ENCODE measurements around the gene L3MBTL4.
"Not testable (repeated sequence)": the region's sequence is repeated elsewhere in the genome, so short reads cannot be mapped to it uniquely, and the experiment has no call there.

Gene L3MBTL4
- total RNA-seq: 4.9 to 9.1 reads per million in 2 donors

GRCh38 chr18:6414723-6415417, at the start of gene L3MBTL4:
Gene L3MBTL4 (minus strand): TSS chr18:6414911. CDS start chr18:6311625, 103,286 bp downstream.
- DNase-seq: peak; percentile 25

GRCh38 chr18:6452194-6452593, 37.5 kb upstream of the L3MBTL4 start:
- DNase-seq: no peak

GRCh38 chr18:6449213-6449612, 34.5 kb upstream of the L3MBTL4 start:
- DNase-seq: no peak

- DNase-seq: no peak
These were observed 29.9 kb upstream of the L3MBTL4 start for GRCh38 chr18:6444466-6445228.

- no peak for DNase-seq
These were observed 26.5 kb upstream of the L3MBTL4 start for GRCh38 chr18:6441200-6441599.

GRCh38 chr18:6437937-6438818, 23.5 kb upstream of the L3MBTL4 start:
- DNase-seq: no peak

GRCh38 chr18:6435731-6436130, 21.0 kb upstream of the L3MBTL4 start:
- no peak for DNase-seq

GRCh38 chr18:6434987-6435709, 20.4 kb upstream of the L3MBTL4 start:
- DNase-seq: no peak

GRCh38 chr18:6434481-6434880, 19.8 kb upstream of the L3MBTL4 start:
- DNase-seq: no peak

- DNase-seq: no peak
These were observed 17.1 kb upstream of the L3MBTL4 start for GRCh38 chr18:6431659-6432318.

- DNase-seq: no peak
These were observed 14.2 kb upstream of the L3MBTL4 start for GRCh38 chr18:6428851-6429395.

GRCh38 chr18:6427286-6427685, 12.6 kb upstream of the L3MBTL4 start:
- DNase-seq: no peak

GRCh38 chr18:6423289-6423688, 8.6 kb upstream of the L3MBTL4 start:
- no peak for DNase-seq

- DNase-seq: peak; percentile 25
These were observed 491 bp downstream of the L3MBTL4 start for GRCh38 chr18:6414118-6414722.

- DNase-seq: no peak
These were observed 1.1 kb downstream of the L3MBTL4 start for GRCh38 chr18:6413579-6414117.

GRCh38 chr18:6412933-6413472, 1.7 kb downstream of the L3MBTL4 start:
- DNase-seq: no peak

GRCh38 chr18:6411382-6411781, 3.3 kb downstream of the L3MBTL4 start:
- DNase-seq: no peak

- no peak for DNase-seq
These were observed 4.8 kb downstream of the L3MBTL4 start for GRCh38 chr18:6409933-6410332.

- not testable (repeated sequence) for DNase-seq
These were observed 6.2 kb downstream of the L3MBTL4 start for GRCh38 chr18:6408543-6408942.

GRCh38 chr18:6406910-6407470, 7.7 kb downstream of the L3MBTL4 start:
- DNase-seq: no peak
